ENCODE data around the gene IL1RAPL2.

Gene IL1RAPL2

GRCh38 chrX:104918122-104918521, 352.1 kb downstream of the IL1RAPL2 start:
- DNase-seq (ENCODE audit: low read depth) = no peak
- in situ Hi-C loops (cut with HindIII; ENCODE audit: low sequenced_read_pairs) = no loop called here
- TF ChIP-seq CTCF (IDR thresholded peaks at IDR 0.05; ENCODE audit: low read depth, low read length, missing control alignments) = no peak
- no peak overlapping the region for H3K4me3 ChIP-seq (ENCODE audit: low read depth, low read length)

- no peak overlapping the region for H3K4me3 ChIP-seq (ENCODE audit: low read depth, low read length)
- no peak for DNase-seq (ENCODE audit: low read depth)
- in situ Hi-C loops (cut with HindIII; ENCODE audit: low sequenced_read_pairs) = no loop called here
- TF ChIP-seq CTCF (IDR thresholded peaks at IDR 0.05; ENCODE audit: low read depth, low read length, missing control alignments) = no peak
Measured at GRCh38 chrX:104921584-104922205, 355.7 kb downstream of the IL1RAPL2 start.

- TF ChIP-seq CTCF (IDR thresholded peaks at IDR 0.05; ENCODE audit: low read depth, low read length, missing control alignments) = peak; percentile 91
- no peak overlapping the region for H3K4me3 ChIP-seq (ENCODE audit: low read depth, low read length)
- peak; percentile 58 for DNase-seq (ENCODE audit: low read depth)
- in situ Hi-C loops (cut with HindIII; ENCODE audit: low sequenced_read_pairs) = no loop called here
Measured at GRCh38 chrX:104922206-104922621, 356.2 kb downstream of the IL1RAPL2 start.

- in situ Hi-C loops (cut with HindIII; ENCODE audit: low sequenced_read_pairs) = no loop called here
- DNase-seq (ENCODE audit: low read depth) = no peak
- H3K4me3 ChIP-seq (ENCODE audit: low read depth, low read length) = no peak overlapping the region
- TF ChIP-seq CTCF (IDR thresholded peaks at IDR 0.05; ENCODE audit: low read depth, low read length, missing control alignments) = no peak
Measured at GRCh38 chrX:104929324-104929723, 363.3 kb downstream of the IL1RAPL2 start.

GRCh38 chrX:104935581-104935980, 369.6 kb downstream of the IL1RAPL2 start:
- DNase-seq (ENCODE audit: low read depth) = no peak
- no peak for TF ChIP-seq CTCF (IDR thresholded peaks at IDR 0.05; ENCODE audit: low read depth, low read length, missing control alignments)
- no peak overlapping the region for H3K4me3 ChIP-seq (ENCODE audit: low read depth, low read length)
- in situ Hi-C loops (cut with HindIII; ENCODE audit: low sequenced_read_pairs) = no loop called here

- no peak for DNase-seq (ENCODE audit: low read depth)
- in situ Hi-C loops (cut with HindIII; ENCODE audit: low sequenced_read_pairs) = no loop called here
- no peak overlapping the region for H3K4me3 ChIP-seq (ENCODE audit: low read depth, low read length)
- TF ChIP-seq CTCF (IDR thresholded peaks at IDR 0.05; ENCODE audit: low read depth, low read length, missing control alignments) = no peak
Measured at GRCh38 chrX:104953251-104953650, 387.3 kb downstream of the IL1RAPL2 start.
